OCI-LY7 (cell line): ENCODE measurements around the gene ALDH1L1. TPM values are rescaled to one million over a fixed set of nuclear protein-coding genes. Genes with fewer than 3 reads are reported as not detected.
A peak's percentile ranks its signal among the peaks of the same experiment; 100 is the strongest.

Experiments
- BruUV-seq: library from RNA; stranded (reverse); fragments of 400-500 nt; replicated peaks from 2 replicates; lab custom pipeline; 2021; lab: Mats Ljungman, UMichigan
- CTCF ChIA-PET: fragments of 300-600 bp; sonication (Branson Sonifier 250); formaldehyde crosslinking; loops from one replicate; lab custom pipeline; 2022; ENCODE audit warnings: antibody characterized with exemption; ENCODE audit not compliant: unreplicated experiment; lab: Charles Lee
- POLR2A ChIA-PET: fragments of 300-600 bp; sonication (Branson Sonifier 250); formaldehyde crosslinking; loops from one replicate; lab custom pipeline; 2022; ENCODE audit warnings: antibody characterized with exemption; lab: Charles Lee
- DNase-seq: peaks from one replicate; pipeline ENCODE4 v3.0.0-alpha.2; 2015; ENCODE audit warnings: low spot score
- H2AFZ ChIP-seq: fragments of 200-600 bp; sonication (generic), shearing (Covaris generic); 2 replicates; pipeline ENCODE4 v1.6.1; 2014; ENCODE audit warnings: mild to moderate bottlenecking, antibody characterized with exemption, low read length, moderate library complexity
- H3K27ac ChIP-seq: fragments of 200-600 bp; sonication (generic); 2 replicates; pipeline ENCODE4 v1.5.1; 2014; ENCODE audit warnings: mixed run types, low read depth, mild to moderate bottlenecking, moderate library complexity, low read length, inconsistent platforms; ENCODE audit not compliant: poor library complexity, severe bottlenecking
- H3K36me3 ChIP-seq: fragments of 200-600 bp; sonication (generic); 2 replicates; pipeline ENCODE4 v1.6.1; 2014; ENCODE audit warnings: mild to moderate bottlenecking, antibody characterized with exemption, low read length, moderate library complexity, mixed read lengths; ENCODE audit not compliant: insufficient read depth
- H3K4me1 ChIP-seq: fragments of 200-600 bp; sonication (generic); 2 replicates; pipeline ENCODE4 v1.5.1; 2014; ENCODE audit warnings: mild to moderate bottlenecking, low read length; ENCODE audit not compliant: insufficient read depth, poor library complexity, severe bottlenecking
- H3K4me2 ChIP-seq: fragments of 200-600 bp; sonication (generic); 2 replicates; pipeline ENCODE4 v1.6.1; 2014; ENCODE audit warnings: mild to moderate bottlenecking, low read length
- H3K4me3 ChIP-seq: fragments of 200-600 bp; sonication (generic); 2 replicates; pipeline ENCODE4 v1.5.1; 2014; ENCODE audit warnings: mild to moderate bottlenecking, low read depth, low read length; ENCODE audit not compliant: poor library complexity, severe bottlenecking
- H3K79me2 ChIP-seq: fragments of 200-600 bp; sonication (generic); 2 replicates; pipeline ENCODE4 v1.6.1; 2016; ENCODE audit warnings: low read depth, mild to moderate bottlenecking, low read length, moderate library complexity, mixed read lengths; ENCODE audit not compliant: insufficient read depth
- H3K9me2 ChIP-seq: fragments of 200-600 bp; sonication (generic); 2 replicates; pipeline ENCODE4 v1.6.1; 2016; ENCODE audit warnings: mild to moderate bottlenecking, low read length, mixed read lengths; ENCODE audit not compliant: insufficient read depth
- H3K9me3 ChIP-seq: fragments of 200-600 bp; sonication (generic); 2 replicates; pipeline ENCODE4 v1.6.1; 2014; ENCODE audit warnings: mild to moderate bottlenecking, mixed run types, low read length, mixed read lengths
- H4K20me1 ChIP-seq: fragments of 200-600 bp; sonication (generic); 2 replicates; pipeline ENCODE4 v1.6.1; 2014; ENCODE audit warnings: mild to moderate bottlenecking, antibody characterized with exemption, low read length, moderate library complexity, mixed read lengths; ENCODE audit not compliant: insufficient read depth
- CTCF ChIP-seq: fragments of 200-600 bp; sonication (generic); conservative IDR thresholded peaks from 2 replicates; pipeline ENCODE4 v1.5.1; 2014; ENCODE audit warnings: mild to moderate bottlenecking, antibody characterized with exemption, low read length, moderate library complexity, mixed read lengths
- EZH2phosphoT487 ChIP-seq: fragments of 200-600 bp; sonication (generic); IDR thresholded peaks from 2 replicates; pipeline ENCODE4 v1.6.1; 2018; ENCODE audit warnings: low read depth, borderline replicate concordance, mild to moderate bottlenecking, mixed run types, antibody characterized with exemption, low read length, moderate library complexity, mixed read lengths
- intact Hi-C: fragments of 100-400 bp; cut with micrococcal nuclease; formaldehyde crosslinking; loops from one replicate; pipeline ENCODE4 v1.10.0; 2022; ENCODE audit not compliant: unreplicated experiment
- total RNA-seq, 2 experiments: library from RNA; depleted of rRNA in 1 of 2; stranded (reverse); fragments of >200 nt in 1 of 2; shearing (Covaris generic) in 1 of 2; gene quantifications; 2 replicates each; pipeline ENCODE4 v1.2.3, GENCODE V29; 2014 to 2022

The ALDH1L1 gene
- total RNA-seq, 2 experiments from 2014 or later: not detected

- H3K9me3 ChIP-seq: no peaks in the 10 kb centered on the region
- H4K20me1 ChIP-seq: no peaks in the 10 kb centered on the region
- CTCF ChIA-PET: no interaction called here
- TF ChIP-seq EZH2phosphoT487 (no peak), CTCF (peak; percentile 70)
- POLR2A ChIA-PET: interaction anchor here (0.6 to 1.0 kb wide), 2 partner anchors 68 to 911 kb away, joined by 3 read pairs; no protein-coding TSS in a partner anchor
- no peak overlapping the region for H2AFZ ChIP-seq
- no peak overlapping the region for H3K4me2 ChIP-seq
- H3K4me3 ChIP-seq: no peak overlapping the region
- no peaks in the 10 kb centered on the region for H3K9me2 ChIP-seq
- H3K36me3 ChIP-seq: no peaks in the 10 kb centered on the region
- no peak overlapping the region for H3K27ac ChIP-seq
- intact Hi-C loops: no loop called here
- peak; percentile 35 for DNase-seq
- no TSS peak for BruUV-seq
- H3K4me1 ChIP-seq: no peaks in the 10 kb centered on the region
- no peaks in the 10 kb centered on the region for H3K79me2 ChIP-seq
These were observed 47.5 kb downstream of the ALDH1L1 start for GRCh38 chr3:126132751-126133511.

GRCh38 chr3:126131881-126132750, 48.3 kb downstream of the ALDH1L1 start:
- H3K4me3 ChIP-seq: no peak overlapping the region
- DNase-seq: no peak
- ChIA-PET CTCF (no interaction called here), POLR2A (interaction anchor here (0.6 to 1.1 kb wide), 3 partner anchors 9 to 912 kb away, joined by 3 read pairs; no protein-coding TSS in a partner anchor)
- H4K20me1 ChIP-seq: no peaks in the 10 kb centered on the region
- H3K36me3 ChIP-seq: no peaks in the 10 kb centered on the region
- TF ChIP-seq EZH2phosphoT487: no peak
- no peak for TF ChIP-seq CTCF
- H3K9me3 ChIP-seq: no peaks in the 10 kb centered on the region
- no peaks in the 10 kb centered on the region for H3K4me1 ChIP-seq
- BruUV-seq: no TSS peak
- H3K27ac ChIP-seq: no peak overlapping the region
- intact Hi-C loops: no loop called here
- no peak overlapping the region for H2AFZ ChIP-seq
- no peaks in the 10 kb centered on the region for H3K79me2 ChIP-seq
- H3K4me2 ChIP-seq: no peak overlapping the region
- no peaks in the 10 kb centered on the region for H3K9me2 ChIP-seq
